HepG2 (cell line): ENCODE data around the gene EOLA1. TPM values are rescaled to one million over a fixed set of nuclear protein-coding genes. Genes with fewer than 3 reads are reported as not detected.

Source experiments
- ATAC-seq: fragments of 200-7000 bp; cut with Tn5 transposase; 3 replicates; pipeline ENCODE4 v1.9.1; 2020; ENCODE audit warnings: mild to moderate bottlenecking, moderate library complexity
- BruUV-seq: library from RNA; stranded (reverse); fragments of 400-500 nt; replicated peaks from 2 replicates; lab custom pipeline; 2021; lab: Mats Ljungman, UMichigan
- CTCF ChIA-PET: fragments of 300-600 bp; formaldehyde crosslinking; extraction: SDS; loops from one replicate; lab custom pipeline; 2021; ENCODE audit warnings: low total read pairs, inconsistent platforms, low intra/inter-chr PET ratio; lab: Yijun Ruan, JAX
- POLR2A ChIA-PET: fragments of 350-600 bp; sonication (Branson Sonifier 250); formaldehyde crosslinking; loops from one replicate; lab custom pipeline; 2020; ENCODE audit warnings: antibody characterized with exemption, inconsistent platforms; lab: Yijun Ruan, JAX
- DNase-seq: peaks from one replicate; pipeline ENCODE4 v3.0.0-alpha.2; 2015; ENCODE audit warnings: low spot score
- FAIRE-seq: peaks from 3 replicates; lab custom pipeline; 2011; peaks lifted over from hg19 to GRCh38; lab: Jason Lieb, UNC
- H2AFZ ChIP-seq: one replicate; pipeline ENCODE4 v1.6.1; 2011; ENCODE audit warnings: low read length, inconsistent platforms
- H3K27ac ChIP-seq: fragments of 300-600 bp; 3 replicates; pipeline ENCODE4 v1.8.0; 2011; ENCODE audit warnings: mixed run types, mild to moderate bottlenecking, mixed read lengths, low read length, inconsistent platforms; ENCODE audit not compliant: insufficient read depth; ENCODE audit errors: extremely low read length
- H3K27me3 ChIP-seq, 2 experiments: fragments of 200-600 bp in 1 of 2; 2 replicates in 1 of 2; 3 replicates in 1 of 2; pipeline versions ENCODE4 v1.6.0 to v1.8.0; 2011; ENCODE audit warnings: low read length in 2 of 2, mild to moderate bottlenecking in 2 of 2, moderate library complexity in 2 of 2, inconsistent platforms in 1 of 2; ENCODE audit not compliant: insufficient read depth in 2 of 2, control insufficient read depth in 1 of 2
- H3K36me3 ChIP-seq, 2 experiments: fragments of 200-600 bp in 1 of 2; replicated peaks in 1 of 2; 2 replicates in 1 of 2; 3 replicates in 1 of 2; pipeline versions ENCODE4 v1.5.1 to v1.8.0; 2011; ENCODE audit warnings: low read length in 2 of 2, inconsistent platforms in 1 of 2; ENCODE audit not compliant: insufficient read depth in 2 of 2, control insufficient read depth in 1 of 2
- H3K4me1 ChIP-seq: 2 replicates; pipeline ENCODE4 v1.5.1; 2012; ENCODE audit warnings: low read length, inconsistent platforms; ENCODE audit not compliant: insufficient read depth
- H3K4me2 ChIP-seq: 2 replicates; pipeline ENCODE4 v1.6.0; 2011; ENCODE audit warnings: low read depth, low read length, inconsistent platforms
- H3K4me3 ChIP-seq, 3 experiments: fragments of 200-600 bp in 1 of 3; sonication (generic), shearing (Covaris generic) in 1 of 3; replicated peaks in 1 of 3; 2 replicates each; pipeline ENCODE4 v1.5.1; 2011 to 2016; ENCODE audit warnings: low read length in 3 of 3, inconsistent platforms in 2 of 3, low read depth in 2 of 3, mild to moderate bottlenecking in 2 of 3, control low read depth in 1 of 3, mixed read lengths in 1 of 3; ENCODE audit not compliant: insufficient read depth in 1 of 3
- H3K79me2 ChIP-seq: one replicate; pipeline ENCODE4 v1.6.1; 2011; ENCODE audit warnings: low read length, inconsistent platforms; ENCODE audit not compliant: insufficient read depth
- H3K9ac ChIP-seq: 2 replicates; pipeline ENCODE4 v1.6.0; 2011; ENCODE audit warnings: mild to moderate bottlenecking, low read depth, low read length, inconsistent platforms; ENCODE audit not compliant: insufficient read depth
- H3K9me3 ChIP-seq: 2 replicates; pipeline ENCODE4 v1.5.1; 2012; ENCODE audit warnings: mild to moderate bottlenecking, low read length
- H4K20me1 ChIP-seq: 2 replicates; pipeline ENCODE4 v1.6.0; 2011; ENCODE audit warnings: inconsistent platforms, mild to moderate bottlenecking, low read length, moderate library complexity; ENCODE audit not compliant: insufficient read depth
- CBFB ChIP-seq: sonication (generic); formaldehyde crosslinking; IDR thresholded peaks from 2 replicates; pipeline ENCODE4 v1.4.0; 2020; ENCODE audit warnings: missing genetic modification reagents
- CTCF ChIP-seq: sonication (generic); formaldehyde crosslinking; IDR thresholded peaks from 2 replicates; pipeline ENCODE4 v1.5.0; 2020; ENCODE audit warnings: mild to moderate bottlenecking, missing genetic modification reagents, moderate library complexity
- DMTF1 ChIP-seq: sonication (generic); formaldehyde crosslinking; IDR thresholded peaks from 2 replicates; pipeline ENCODE4 v1.4.0; 2020; ENCODE audit warnings: mild to moderate bottlenecking, missing genetic modification reagents
- MAFF ChIP-seq: IDR thresholded peaks from 2 replicates; pipeline ENCODE4 v1.6.1; 2011; ENCODE audit warnings: low read depth, low read length, improper control_type of control experiment
- MAFK ChIP-seq, 2 experiments: IDR thresholded peaks in 1 of 2; conservative IDR thresholded peaks in 1 of 2; 2 replicates each; pipeline ENCODE4 v1.6.1; 2011; ENCODE audit warnings: improper control_type of control experiment in 2 of 2, low read length in 2 of 2
- NR2F1 ChIP-seq, 2 experiments: fragments of 450-650 bp in 1 of 2; formaldehyde crosslinking in 1 of 2; IDR thresholded peaks; 2 replicates each; pipeline versions ENCODE4 v1.5.0 to v1.6.1; 2016 to 2020; ENCODE audit warnings: mild to moderate bottlenecking in 1 of 2, missing compliant biosample characterization in 1 of 2, missing genetic modification reagents in 1 of 2, moderate library complexity in 1 of 2
- PTBP1 ChIP-seq: fragments of 200-400 bp; formaldehyde crosslinking; IDR thresholded peaks from 2 replicates; pipeline ENCODE4 v1.6.1; 2018; ENCODE audit warnings: low read length, low read depth; ENCODE audit not compliant: poor library complexity, severe bottlenecking
- REXO4 ChIP-seq: sonication (generic); formaldehyde crosslinking; IDR thresholded peaks from 2 replicates; pipeline ENCODE4 v1.8.0; 2022; ENCODE audit warnings: missing genetic modification reagents, mild to moderate bottlenecking, borderline replicate concordance
- SOX6 ChIP-seq, 2 experiments: fragments of 450-650 bp in 1 of 2; sonication (generic) in 1 of 2; formaldehyde crosslinking in 1 of 2; IDR thresholded peaks; 2 replicates each; pipeline versions ENCODE4 v1.4.0 to v1.6.1; 2017 to 2020; ENCODE audit warnings: antibody characterized with exemption in 1 of 2, mild to moderate bottlenecking in 1 of 2, missing genetic modification reagents in 1 of 2
- THYN1 ChIP-seq: sonication (generic); formaldehyde crosslinking; IDR thresholded peaks from 2 replicates; pipeline ENCODE4 v1.8.1; 2023; ENCODE audit warnings: low read depth, mild to moderate bottlenecking, moderate library complexity, missing genetic modification reagents, borderline replicate concordance
- ZFP36L1 ChIP-seq: sonication (generic); formaldehyde crosslinking; IDR thresholded peaks from 2 replicates; pipeline ENCODE4 v1.8.0; 2022; ENCODE audit warnings: mild to moderate bottlenecking, missing genetic modification reagents, moderate library complexity
- ZNF598 ChIP-seq: sonication (generic); formaldehyde crosslinking; IDR thresholded peaks from 2 replicates; pipeline ENCODE4 v1.5.1; 2020; ENCODE audit warnings: mild to moderate bottlenecking, missing genetic modification reagents, borderline replicate concordance
- ZNF749 ChIP-seq: sonication (generic); formaldehyde crosslinking; IDR thresholded peaks from 2 replicates; pipeline ENCODE4 v1.8.0; 2022; ENCODE audit warnings: mild to moderate bottlenecking, missing genetic modification reagents, moderate library complexity, borderline replicate concordance
- ZNF83 ChIP-seq: sonication (generic); formaldehyde crosslinking; IDR thresholded peaks from 2 replicates; pipeline ENCODE4 v1.4.0; 2020; ENCODE audit warnings: missing genetic modification reagents, mild to moderate bottlenecking, borderline replicate concordance
- WGBS: methylation state at CpG from one replicate; pipeline ENCODE4 v1.1.6; 2017; ENCODE audit warnings: low lambda C conversion rate; 5-methylcytosine and 5-hydroxymethylcytosine counted together
- in situ Hi-C: cut with HindIII; loops from 2 replicates; pipeline ENCODE4 v1.10.0; 2017; ENCODE audit warnings: low pct_unique_long_range_greater_than_20kb; ENCODE audit not compliant: extremely low pct_ligation_motif_present
- intact Hi-C: fragments of 100-400 bp; cut with micrococcal nuclease; formaldehyde crosslinking; loops from one replicate; pipeline ENCODE4 v1.10.0; 2022; ENCODE audit not compliant: unreplicated experiment
- polyA plus RNA-seq, 8 experiments: library from polyadenylated mRNA; depleted of rRNA in 3 of 8; stranded (reverse) in 7 of 8; unstranded in 1 of 8; fragments of >200 nt; fragmentation: Illumina TruSeq in 4 of 8; extraction: Trizol in 4 of 8; gene quantifications; 2 replicates each; pipeline versions ENCODE4 v1.2.1 to v1.2.3, GENCODE V29; 2011 to 2016; ENCODE audit warnings: low read depth in 4 of 8, missing spikeins in 1 of 8, mixed read lengths in 1 of 8; ENCODE audit not compliant: insufficient read depth in 1 of 8
- total RNA-seq, 5 experiments: library from RNA; depleted of rRNA; stranded (reverse); fragments of >200 nt; fragmentation: Illumina TruSeq; extraction: Trizol; gene quantifications; 2 replicates each; pipeline ENCODE4 v1.2.3, GENCODE V29; 2016; ENCODE audit warnings: low read depth in 1 of 5

EOLA1 gene
- total and polyA plus RNA-seq, 2 of the 13 experiments (the other 11 are each of a cell fraction or from before 2014, with no cell fraction given) = 6.5 to 9.6 TPM

- peaks cover 22% of the 10 kb centered on the region for H3K4me1 ChIP-seq
- BruUV-seq = no TSS peak
- FAIRE-seq (no peak), DNase-seq (no peak), ATAC-seq (no peak)
- POLR2A ChIA-PET = no interaction called here
- no peaks in the 10 kb centered on the region for H3K9me3 ChIP-seq
- intact Hi-C loops (no loop called here), in situ Hi-C loops (no loop called here)
- H3K9ac ChIP-seq = no peak overlapping the region
- no peak overlapping the region for H3K27ac ChIP-seq
- TF ChIP-seq MAFK (conservative IDR thresholded peaks at IDR 0.05 in 1 of 2, IDR thresholded peaks at IDR 0.05 in 1 of 2; ENCODE audit: low read length in 2 of 2) = peak in 1 of 2 experiments; percentile 64; a peak in 3 of 4 replicates
- TF ChIP-seq ZFP36L1 (CRISPR knock-in tag) = no peak
- TF ChIP-seq MAFF = 0 out of 2 replicates have a peak, but pooled peaks have one; percentile 32
- no peak for TF ChIP-seq SOX6 (IDR thresholded peaks at IDR 0.05)
- TF ChIP-seq SOX6 (CRISPR knock-in tag; IDR thresholded peaks at IDR 0.05) = no peak
- 90% methylated on average over 4 of the region's 4 CpGs for WGBS
- CTCF ChIA-PET = no interaction called here
- no peak overlapping the region for H2AFZ ChIP-seq
- no peak overlapping the region for H3K4me2 ChIP-seq
- peaks cover 0 to 2% of the 10 kb centered on the region in 2 experiments; a peak in 1 of 5 replicates for H3K36me3 ChIP-seq
- H3K27me3 ChIP-seq = no peaks in the 10 kb centered on the region
- H3K79me2 ChIP-seq = no peaks in the 10 kb centered on the region
- no peaks in the 10 kb centered on the region for H4K20me1 ChIP-seq
- H3K4me3 ChIP-seq = no peak overlapping the region
Observed at GRCh38 chrX:149498767-149499166, 42.0 kb upstream of the EOLA1 start.

GRCh38 chrX:149499766-149500165, 41.0 kb upstream of the EOLA1 start:
- 100% methylated on average over 1 of the region's 5 CpGs for WGBS
- Histone ChIP-seq H3K27ac (no peak overlapping the region), H3K79me2 (no peaks in the 10 kb centered on the region), H3K4me2 (no peak overlapping the region), H2AFZ (no peak overlapping the region), H3K9me3 (no peaks in the 10 kb centered on the region), H4K20me1 (no peaks in the 10 kb centered on the region), H3K4me1 (peaks cover 20% of the 10 kb centered on the region), H3K27me3 (no peaks in the 10 kb centered on the region), H3K9ac (no peak overlapping the region), H3K36me3 (peaks cover 0 to 2% of the 10 kb centered on the region in 2 experiments; a peak in 1 of 5 replicates), H3K4me3 (no peak overlapping the region)
- no TSS peak for BruUV-seq
- no peak for FAIRE-seq
- in situ Hi-C loops = no loop called here
- ChIA-PET CTCF (no interaction called here), POLR2A (no interaction called here)
- no peak for DNase-seq
- intact Hi-C loops = no loop called here
- no peak for ATAC-seq
- TF ChIP-seq CBFB (no peak), ZNF598 (CRISPR knock-in tag) (no peak), REXO4 (CRISPR knock-in tag) (no peak), ZNF749 (no peak), NR2F1 (CRISPR knock-in tag; IDR thresholded peaks at IDR 0.05) (no peak), ZNF83 (CRISPR knock-in tag) (no peak), PTBP1 (no peak), MAFF (no peak), CTCF (no peak), THYN1 (CRISPR knock-in tag) (no peak), DMTF1 (CRISPR knock-in tag) (no peak)
